ENCODE data around the gene CDH24. TPM values are rescaled to one million over a fixed set of nuclear protein-coding genes. Genes with fewer than 3 reads are reported as not detected.

The CDH24 gene
- total RNA-seq, 5 donors from 2014 or later (not counting 1 experiment from before 2014, with no cell fraction given): 1.2 to 3.0 (median 1.6) TPM

DNA sequence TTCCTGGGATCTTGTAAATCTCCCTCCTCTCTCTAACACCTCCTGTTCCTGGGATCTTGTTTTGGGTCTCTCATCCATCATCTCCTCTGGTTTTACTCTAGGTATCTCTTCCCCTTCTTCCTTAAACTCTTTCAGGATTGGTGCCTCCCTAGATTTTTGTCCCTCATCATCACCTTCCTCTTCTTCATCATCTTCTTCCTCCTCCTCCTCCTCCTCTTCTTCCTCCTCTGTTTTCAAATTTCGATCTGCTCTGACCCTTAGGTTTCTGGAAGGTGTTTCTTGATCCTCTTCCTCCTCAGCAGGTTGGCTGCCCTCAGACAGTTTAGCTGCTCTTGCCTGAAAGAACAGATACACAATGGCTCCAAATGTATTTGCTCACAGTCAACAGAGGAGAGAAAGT lies 23.2 kb upstream of the CDH24 start:
- DNase-seq (no peak), ATAC-seq (replicated peaks in 1 of 4) (no peak)
- H3K27ac ChIP-seq (ENCODE audit: low read length): no peak overlapping the region
- peaks cover 57% of the 10 kb centered on the region for H3K36me3 Mint-ChIP-seq
- H3K4me3 Mint-ChIP-seq: no peak overlapping the region
- H3K4me3 ChIP-seq (ENCODE audit: control insufficient read depth in 1 of 2, extremely low read depth in 1 of 2, low read length in 1 of 2): no peak overlapping the region
- H3K27me3 Mint-ChIP-seq: no peaks in the 10 kb centered on the region
- H3K4me1 ChIP-seq (ENCODE audit: control insufficient read depth in 1 of 2, extremely low read depth in 1 of 2, insufficient read depth in 2 of 2, low read length in 2 of 2): no peaks in the 10 kb centered on the region
- no peaks in the 10 kb centered on the region for H3K27me3 ChIP-seq (replicated peaks in 1 of 2; ENCODE audit: control insufficient read depth in 2 of 2, extremely low read depth in 1 of 2, insufficient read depth in 2 of 2, low read length in 1 of 2)
- H3K27ac Mint-ChIP-seq: peak overlapping the region; percentile 1 to 65
- H3K36me3 ChIP-seq (ENCODE audit: control insufficient read depth in 2 of 2, extremely low read depth in 1 of 2, insufficient read depth in 1 of 2, low read length in 1 of 2): peaks cover 23 to 92% of the 10 kb centered on the region in 2 donors
- ChIA-PET CTCF (interaction anchor here (0.5 to 3.0 kb wide), 7 partner anchors 11 to 1256 kb away, joined by 3 to 11 read pairs (median 5); no protein-coding TSS in a partner anchor), POLR2A (interaction anchor here in 1 of 2 donors (0.7 kb wide), 1 partner anchor 15 kb away, joined by 3 read pairs; the partner anchor contains the start of genes ACIN1 and C14orf119)
- no CpG with 5 or more reads among the region's 1 CpG for WGBS (ENCODE audit: insufficient coverage)
- no peaks in the 10 kb centered on the region for H3K9me3 ChIP-seq
- H3K4me1 Mint-ChIP-seq: peaks cover 6 to 16% (median 8%) of the 10 kb centered on the region in 3 donors
- H3K9me3 Mint-ChIP-seq: no peaks in the 10 kb centered on the region

- ChIA-PET POLR2A (no interaction called here), CTCF (interaction anchor here in 1 of 2 donors (1.0 to 1.1 kb wide), 2 partner anchors 11 to 93 kb away, joined by 5 read pairs; no protein-coding TSS in a partner anchor)
- H3K27me3 ChIP-seq (replicated peaks in 1 of 2; ENCODE audit: control insufficient read depth in 2 of 2, extremely low read depth in 1 of 2, insufficient read depth in 2 of 2, low read length in 1 of 2): no peaks in the 10 kb centered on the region
- peaks cover 25 to 93% of the 10 kb centered on the region in 2 donors for H3K36me3 ChIP-seq (ENCODE audit: control insufficient read depth in 2 of 2, extremely low read depth in 1 of 2, insufficient read depth in 1 of 2, low read length in 1 of 2)
- Mint-ChIP-seq H3K9me3 (no peaks in the 10 kb centered on the region), H3K4me3 (no peak overlapping the region), H3K4me1 (peaks cover 4 to 9% (median 6%) of the 10 kb centered on the region in 3 donors), H3K27ac (no peak overlapping the region), H3K36me3 (peaks cover 57% of the 10 kb centered on the region), H3K27me3 (no peaks in the 10 kb centered on the region)
- ATAC-seq (replicated peaks in 1 of 4) (no peak), DNase-seq (peak in 1 of 35 experiments; percentile 1)
- no peak overlapping the region for H3K27ac ChIP-seq (ENCODE audit: low read length)
- WGBS (ENCODE audit: insufficient coverage): 100% methylated on average over 2 of the region's 2 CpGs
- H3K9me3 ChIP-seq: no peaks in the 10 kb centered on the region
- no peaks in the 10 kb centered on the region for H3K4me1 ChIP-seq (ENCODE audit: control insufficient read depth in 1 of 2, extremely low read depth in 1 of 2, insufficient read depth in 2 of 2, low read length in 2 of 2)
- H3K4me3 ChIP-seq (ENCODE audit: control insufficient read depth in 1 of 2, extremely low read depth in 1 of 2, low read length in 1 of 2): no peak overlapping the region
Observed at GRCh38 chr14:23079716-23080115, 22.4 kb upstream of the CDH24 start.

- Mint-ChIP-seq H3K9me3 (no peaks in the 10 kb centered on the region), H3K27me3 (no peaks in the 10 kb centered on the region), H3K27ac (no peak overlapping the region), H3K36me3 (peaks cover 55% of the 10 kb centered on the region), H3K4me1 (peaks cover 2 to 8% (median 6%) of the 10 kb centered on the region in 3 donors), H3K4me3 (no peak overlapping the region)
- Histone ChIP-seq H3K4me1 (ENCODE audit: control insufficient read depth in 1 of 2, extremely low read depth in 1 of 2, insufficient read depth in 2 of 2, low read length in 2 of 2) (no peaks in the 10 kb centered on the region), H3K36me3 (ENCODE audit: control insufficient read depth in 2 of 2, extremely low read depth in 1 of 2, insufficient read depth in 1 of 2, low read length in 1 of 2) (peaks cover 29 to 95% of the 10 kb centered on the region in 2 donors), H3K4me3 (ENCODE audit: control insufficient read depth in 1 of 2, extremely low read depth in 1 of 2, low read length in 1 of 2) (no peak overlapping the region), H3K9me3 (no peaks in the 10 kb centered on the region), H3K27me3 (replicated peaks in 1 of 2; ENCODE audit: control insufficient read depth in 2 of 2, extremely low read depth in 1 of 2, insufficient read depth in 2 of 2, low read length in 1 of 2) (no peaks in the 10 kb centered on the region), H3K27ac (ENCODE audit: low read length) (no peak overlapping the region)
- no peak for ATAC-seq (replicated peaks in 1 of 4)
- ChIA-PET CTCF (interaction anchor here (1.1 to 4.6 kb wide), 3 partner anchors 8 to 16 kb away, joined by 3 to 34 read pairs (median 7); partner anchors contain the start of genes ACIN1 (in 1 of the 2) and C14orf119 (in 1 of the 2)), POLR2A (no interaction called here)
- no peak for DNase-seq
- 83% methylated on average over 1 of the region's 2 CpGs for WGBS (ENCODE audit: insufficient coverage)
Observed at GRCh38 chr14:23078692-23079116, 21.4 kb upstream of the CDH24 start.

GRCh38 chr14:23077962-23078361 lies 20.6 kb upstream of the CDH24 start:
- peak overlapping the region in 1 of 2 donors; percentile 34 for H3K27ac Mint-ChIP-seq
- Histone ChIP-seq H3K4me3 (ENCODE audit: control insufficient read depth in 1 of 2, extremely low read depth in 1 of 2, low read length in 1 of 2) (no peak overlapping the region), H3K4me1 (ENCODE audit: control insufficient read depth in 1 of 2, extremely low read depth in 1 of 2, insufficient read depth in 2 of 2, low read length in 2 of 2) (no peaks in the 10 kb centered on the region), H3K36me3 (ENCODE audit: control insufficient read depth in 2 of 2, extremely low read depth in 1 of 2, insufficient read depth in 1 of 2, low read length in 1 of 2) (peaks cover 23 to 94% of the 10 kb centered on the region in 2 donors), H3K9me3 (no peaks in the 10 kb centered on the region), H3K27ac (ENCODE audit: low read length) (no peak overlapping the region), H3K27me3 (replicated peaks in 1 of 2; ENCODE audit: control insufficient read depth in 2 of 2, extremely low read depth in 1 of 2, insufficient read depth in 2 of 2, low read length in 1 of 2) (no peaks in the 10 kb centered on the region)
- DNase-seq (no peak), ATAC-seq (replicated peaks in 1 of 4) (no peak)
- H3K36me3 Mint-ChIP-seq: peaks cover 53% of the 10 kb centered on the region
- WGBS (ENCODE audit: insufficient coverage): 100% methylated on average over 1 of the region's 5 CpGs
- ChIA-PET CTCF (interaction anchor here (0.6 to 4.6 kb wide), 16 partner anchors 9 to 243 kb away, joined by 3 to 34 read pairs (median 7); partner anchors contain the start of genes ACIN1 (in 1 of the 2), C14orf119 (in 1 of the 2), CEBPE (in 1 of the 2) and HAUS4 (in 1 of the 2)), POLR2A (interaction anchor here (0.9 to 1.3 kb wide), 3 partner anchors 9 to 17 kb away, joined by 4 to 7 read pairs (median 6); partner anchors contain the start of genes ACIN1 (in 1 of the 2) and C14orf119 (in 1 of the 2))
- no peaks in the 10 kb centered on the region for H3K27me3 Mint-ChIP-seq
- no peak overlapping the region for H3K4me3 Mint-ChIP-seq
- H3K4me1 Mint-ChIP-seq: peaks cover 2 to 8% (median 6%) of the 10 kb centered on the region in 3 donors
- no peaks in the 10 kb centered on the region for H3K9me3 Mint-ChIP-seq

DNA sequence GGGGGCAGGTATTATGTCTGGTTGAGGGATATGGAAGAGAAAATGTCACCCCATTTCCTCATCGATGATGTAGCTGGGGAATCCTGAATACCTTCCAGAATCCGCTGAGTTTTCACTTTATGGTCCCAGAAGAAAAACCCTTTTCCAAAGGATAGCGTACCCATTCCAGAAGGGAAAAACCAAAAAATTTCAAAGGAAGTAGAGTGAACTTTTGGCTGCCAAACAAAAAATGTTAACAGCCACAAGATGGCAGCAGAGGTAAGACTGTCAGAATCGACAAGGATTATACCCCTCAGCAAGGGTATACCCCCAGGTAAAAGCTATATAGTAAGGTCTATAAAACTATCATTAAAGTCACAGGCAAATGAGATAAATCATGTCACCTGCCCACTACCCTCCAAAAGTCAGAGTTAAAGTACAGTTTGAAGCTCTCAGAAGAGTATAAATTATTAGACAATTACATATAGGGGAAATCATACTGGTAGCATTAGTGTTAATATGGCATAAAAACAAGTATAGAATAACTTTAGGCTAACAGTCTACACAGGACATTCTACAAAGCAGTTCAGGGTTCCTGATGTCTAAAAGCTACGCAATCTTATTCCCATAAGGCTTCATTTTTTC lies 19.6 kb upstream of the CDH24 start:
- Mint-ChIP-seq H3K4me3 (no peak overlapping the region), H3K4me1 (peaks cover 10 to 15% (median 11%) of the 10 kb centered on the region in 3 donors), H3K27ac (peak overlapping the region in 1 of 2 donors; percentile 34), H3K36me3 (peaks cover 61% of the 10 kb centered on the region), H3K9me3 (no peaks in the 10 kb centered on the region), H3K27me3 (no peaks in the 10 kb centered on the region)
- no CpG with 5 or more reads among the region's 5 CpGs for WGBS (ENCODE audit: insufficient coverage)
- peaks cover 17 to 96% of the 10 kb centered on the region in 2 donors for H3K36me3 ChIP-seq (ENCODE audit: control insufficient read depth in 2 of 2, extremely low read depth in 1 of 2, insufficient read depth in 1 of 2, low read length in 1 of 2)
- H3K4me3 ChIP-seq (ENCODE audit: control insufficient read depth in 1 of 2, extremely low read depth in 1 of 2, low read length in 1 of 2): no peak overlapping the region
- no peak overlapping the region for H3K27ac ChIP-seq (ENCODE audit: low read length)
- H3K4me1 ChIP-seq (ENCODE audit: control insufficient read depth in 1 of 2, extremely low read depth in 1 of 2, insufficient read depth in 2 of 2, low read length in 2 of 2): peaks cover 1 to 4% of the 10 kb centered on the region in 2 experiments
- CTCF ChIA-PET: interaction anchor here (0.6 to 4.6 kb wide), 27 partner anchors 8 to 1804 kb away, joined by 3 to 34 read pairs (median 5); partner anchors contain the start of genes ACIN1 (in 1 of the 2), C14orf119 (in 1 of the 2), CEBPE (in 1 of the 2) and DAD1 (in 1 of the 2)
- H3K9me3 ChIP-seq: no peaks in the 10 kb centered on the region
- POLR2A ChIA-PET: interaction anchor here (0.6 to 1.3 kb wide), 4 partner anchors 8 to 18 kb away, joined by 4 to 9 read pairs (median 6); partner anchors contain the start of genes ACIN1 (in 1 of the 2) and C14orf119 (in 1 of the 2)
- peak in 3 of 4 experiments; percentile 63 to 75 (median 67) for ATAC-seq (replicated peaks in 1 of 4)
- H3K27me3 ChIP-seq (replicated peaks in 1 of 2; ENCODE audit: control insufficient read depth in 2 of 2, extremely low read depth in 1 of 2, insufficient read depth in 2 of 2, low read length in 1 of 2): no peaks in the 10 kb centered on the region
- DNase-seq: peak in 5 of 35 experiments; percentile 32 to 67 (median 35)

DNA sequence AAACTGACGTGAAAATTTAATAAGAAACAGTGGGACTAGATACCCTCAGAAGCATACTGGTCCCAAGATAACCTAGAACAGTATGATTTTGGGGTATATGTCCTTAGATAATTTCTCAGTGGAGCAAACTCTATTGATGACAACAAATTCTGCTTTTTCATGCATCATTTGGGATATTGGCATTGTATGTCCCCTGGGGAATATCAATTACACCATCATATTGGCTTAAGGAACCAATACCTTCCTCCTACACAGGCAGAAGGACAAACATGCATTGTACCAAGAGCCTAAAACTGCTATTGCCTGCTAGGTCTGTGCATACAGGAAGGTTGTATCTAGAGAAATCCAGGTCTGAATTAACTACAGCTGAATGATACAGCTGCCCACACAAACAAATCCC lies 17.6 kb upstream of the CDH24 start:
- ATAC-seq (replicated peaks in 1 of 4) (no peak), DNase-seq (no peak)
- Mint-ChIP-seq H3K4me3 (no peak overlapping the region), H3K9me3 (no peaks in the 10 kb centered on the region), H3K27ac (no peak overlapping the region), H3K4me1 (peaks cover 21 to 33% (median 27%) of the 10 kb centered on the region in 3 donors), H3K27me3 (no peaks in the 10 kb centered on the region), H3K36me3 (peaks cover 50% of the 10 kb centered on the region)
- Histone ChIP-seq H3K27ac (ENCODE audit: low read length) (no peak overlapping the region), H3K4me3 (ENCODE audit: control insufficient read depth in 1 of 2, extremely low read depth in 1 of 2, low read length in 1 of 2) (no peak overlapping the region), H3K36me3 (ENCODE audit: control insufficient read depth in 2 of 2, extremely low read depth in 1 of 2, insufficient read depth in 1 of 2, low read length in 1 of 2) (peaks cover 17 to 77% of the 10 kb centered on the region in 2 donors), H3K4me1 (ENCODE audit: control insufficient read depth in 1 of 2, extremely low read depth in 1 of 2, insufficient read depth in 2 of 2, low read length in 2 of 2) (peaks cover 12 to 22% of the 10 kb centered on the region in 2 experiments), H3K27me3 (replicated peaks in 1 of 2; ENCODE audit: control insufficient read depth in 2 of 2, extremely low read depth in 1 of 2, insufficient read depth in 2 of 2, low read length in 1 of 2) (no peaks in the 10 kb centered on the region), H3K9me3 (no peaks in the 10 kb centered on the region)
- WGBS (ENCODE audit: insufficient coverage): no CpG with 5 or more reads among the region's 1 CpG
- CTCF ChIA-PET: interaction anchor here in 1 of 2 donors (0.8 to 4.6 kb wide), 2 partner anchors 20 to 113 kb away, joined by 3 to 34 read pairs; partner anchors contain the start of genes ACIN1 and C14orf119
- POLR2A ChIA-PET: interaction anchor here in 1 of 2 donors (0.8 kb wide), 1 partner anchor 112 kb away, joined by 3 read pairs; no protein-coding TSS in a partner anchor

Data from T-cell (primary cell).